HEK293 (cell line): ENCODE data around the gene SPINK4.

Experiments
- CTCF ChIA-PET: fragments of 350-600 bp; formaldehyde crosslinking; extraction: SDS; loops from one replicate; lab custom pipeline; 2021; ENCODE audit warnings: antibody characterized with exemption; lab: Yijun Ruan, JAX
- POLR2A ChIA-PET: fragments of 300-600 bp; formaldehyde crosslinking; extraction: SDS; loops from one replicate; lab custom pipeline; 2020; ENCODE audit warnings: antibody characterized with exemption, inconsistent platforms; lab: Yijun Ruan, JAX
- H3K27ac ChIP-seq: fragments of 200-500 bp; sonication (Bioruptor generic); 2 replicates; pipeline ENCODE4 v1.5.1; 2014; ENCODE audit warnings: low read depth, low read length, control low read depth, inconsistent platforms; ENCODE audit errors: extremely low read depth
- H3K36me3 ChIP-seq, 2 experiments: fragments of 200-500 bp in 1 of 2; sonication (Bioruptor generic) in 1 of 2; 1 replicate in 1 of 2; 2 replicates in 1 of 2; pipeline ENCODE4 v1.5.1; 2014 to 2017; ENCODE audit warnings: inconsistent platforms in 2 of 2, low read length in 2 of 2; ENCODE audit not compliant: control insufficient read depth in 2 of 2, insufficient read depth in 1 of 2
- H3K4me1 ChIP-seq: fragments of 200-500 bp; sonication (Bioruptor generic); 2 replicates; pipeline ENCODE4 v1.5.1; 2014; ENCODE audit warnings: mild to moderate bottlenecking, low read length, inconsistent platforms; ENCODE audit not compliant: control insufficient read depth, insufficient read depth
- H3K4me3 ChIP-seq: 2 replicates; pipeline ENCODE4 v1.5.1; 2011; ENCODE audit warnings: low read depth, mild to moderate bottlenecking, control low read depth, low read length, moderate library complexity
- H3K9me3 ChIP-seq: fragments of 200-500 bp; sonication (Bioruptor generic); 2 replicates; pipeline ENCODE4 v1.5.1; 2014; ENCODE audit warnings: low read depth, low read length, inconsistent platforms; ENCODE audit not compliant: control insufficient read depth, insufficient read depth
- ZBTB8A ChIP-seq: fragments of 450-650 bp; formaldehyde crosslinking; IDR thresholded peaks from 2 replicates; pipeline ENCODE4 v1.5.1; 2016; ENCODE audit warnings: missing biosample characterization, missing genetic modification characterization
- ZEB2 ChIP-seq: fragments of 450-650 bp; formaldehyde crosslinking; IDR thresholded peaks from 2 replicates; pipeline ENCODE4 v1.5.1; 2016; ENCODE audit warnings: missing biosample characterization, missing genetic modification characterization
- ZFP41 ChIP-seq: fragments of 450-650 bp; formaldehyde crosslinking; IDR thresholded peaks from 2 replicates; pipeline ENCODE4 v1.5.1; 2016; ENCODE audit warnings: missing biosample characterization, missing genetic modification characterization, borderline replicate concordance
- ZNF24 ChIP-seq: fragments of 450-650 bp; formaldehyde crosslinking; IDR thresholded peaks from 2 replicates; pipeline ENCODE4 v1.5.1; 2016; ENCODE audit warnings: missing biosample characterization, missing genetic modification characterization
- ZNF335 ChIP-seq: fragments of 450-650 bp; formaldehyde crosslinking; conservative IDR thresholded peaks from 2 replicates; pipeline ENCODE4 v1.5.1; 2016; ENCODE audit warnings: missing biosample characterization, missing genetic modification characterization
- ZNF426 ChIP-seq: fragments of 450-650 bp; formaldehyde crosslinking; IDR thresholded peaks from 2 replicates; pipeline ENCODE4 v1.5.1; 2017; ENCODE audit warnings: missing biosample characterization, missing genetic modification characterization, mild to moderate bottlenecking, inconsistent platforms, moderate library complexity
- ZNF473 ChIP-seq: fragments of 450-650 bp; formaldehyde crosslinking; IDR thresholded peaks from 2 replicates; pipeline ENCODE4 v1.5.1; 2017; ENCODE audit warnings: missing biosample characterization, missing genetic modification characterization
- ZNF707 ChIP-seq: fragments of 450-650 bp; formaldehyde crosslinking; IDR thresholded peaks from 2 replicates; pipeline ENCODE4 v1.5.1; 2016; ENCODE audit warnings: missing biosample characterization, missing genetic modification characterization
- ZSCAN30 ChIP-seq: fragments of 450-650 bp; IDR thresholded peaks from 2 replicates; pipeline ENCODE4 v1.5.1; 2018; ENCODE audit warnings: missing biosample characterization, mild to moderate bottlenecking, missing genetic modification characterization, moderate library complexity
- TF ChIP-seq, protein P1 (sequence below): fragments of 450-650 bp; formaldehyde crosslinking; IDR thresholded peaks from 2 replicates; pipeline ENCODE4 v1.5.1; 2017; ENCODE audit warnings: missing biosample characterization, missing genetic modification characterization
- TF ChIP-seq, protein P2 (sequence below): fragments of 450-650 bp; formaldehyde crosslinking; IDR thresholded peaks from 2 replicates; pipeline ENCODE4 v1.5.1; 2016; ENCODE audit warnings: missing biosample characterization, missing genetic modification characterization
- TF ChIP-seq, protein P3 (sequence below): fragments of 450-650 bp; formaldehyde crosslinking; conservative IDR thresholded peaks from 2 replicates; pipeline ENCODE4 v1.5.1; 2016; ENCODE audit warnings: low read depth, missing biosample characterization, missing genetic modification characterization
- TF ChIP-seq, protein P4 (sequence below): fragments of 450-650 bp; formaldehyde crosslinking; IDR thresholded peaks from 2 replicates; pipeline ENCODE4 v1.5.1; 2016; ENCODE audit warnings: missing biosample characterization, missing genetic modification characterization
- TF ChIP-seq, protein P5 (sequence below): fragments of 450-650 bp; formaldehyde crosslinking; IDR thresholded peaks from 2 replicates; pipeline ENCODE4 v1.5.1; 2016; ENCODE audit warnings: missing biosample characterization, missing genetic modification characterization
- TF ChIP-seq, protein P6 (sequence below): fragments of 450-650 bp; formaldehyde crosslinking; IDR thresholded peaks from 2 replicates; pipeline ENCODE4 v1.5.1; 2016; ENCODE audit warnings: missing biosample characterization, missing genetic modification characterization
- TF ChIP-seq, protein P7 (sequence below): fragments of 450-650 bp; formaldehyde crosslinking; IDR thresholded peaks from 2 replicates; pipeline ENCODE4 v1.5.1; 2016; ENCODE audit warnings: missing biosample characterization, missing genetic modification characterization
- TF ChIP-seq, protein P8 (sequence below): fragments of 450-650 bp; formaldehyde crosslinking; IDR thresholded peaks from 2 replicates; pipeline ENCODE4 v1.5.1; 2016; ENCODE audit warnings: missing biosample characterization, missing genetic modification characterization

The SPINK4 gene

DNA sequence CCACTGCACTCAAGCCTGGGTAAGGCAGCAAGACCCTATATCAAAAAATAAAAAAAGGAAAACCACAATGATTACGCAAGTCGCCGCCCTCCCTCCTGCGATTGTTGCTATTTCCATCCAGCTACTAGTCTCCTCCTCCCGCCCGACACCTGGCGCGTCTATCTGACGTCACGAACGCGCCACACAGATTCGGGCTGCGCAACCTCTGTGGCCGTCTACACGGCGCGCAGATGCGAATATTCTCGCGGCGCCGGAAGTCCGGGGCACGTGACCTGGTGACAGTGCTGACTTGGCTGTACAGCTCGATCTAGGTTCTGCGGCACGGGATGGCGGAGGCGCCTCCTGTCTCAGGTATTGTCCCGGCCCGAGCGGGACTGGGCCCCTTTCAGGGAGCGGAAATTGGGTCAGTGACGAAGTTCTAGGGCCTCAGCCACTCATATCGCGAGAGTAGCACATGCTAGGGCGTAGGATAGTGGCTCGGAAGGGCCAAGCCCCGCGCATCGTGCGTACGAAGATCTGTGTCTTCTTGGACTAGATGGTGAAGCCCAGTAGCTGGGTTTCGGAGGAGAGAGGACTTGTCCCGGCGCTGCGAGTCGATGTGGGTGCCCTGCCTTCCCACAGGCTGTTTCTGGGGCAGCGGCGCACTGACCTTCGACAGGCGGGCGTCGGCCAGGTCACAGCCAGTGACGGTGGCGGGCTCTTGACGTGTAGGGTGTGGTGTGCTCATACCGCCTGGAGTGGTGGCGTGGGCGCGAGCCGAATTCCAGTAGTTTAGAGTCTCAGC, 50.5 kb downstream of the SPINK4 start, which contains the start of gene NFX1 (continued):
- TF ChIP-seq, protein P1, sequence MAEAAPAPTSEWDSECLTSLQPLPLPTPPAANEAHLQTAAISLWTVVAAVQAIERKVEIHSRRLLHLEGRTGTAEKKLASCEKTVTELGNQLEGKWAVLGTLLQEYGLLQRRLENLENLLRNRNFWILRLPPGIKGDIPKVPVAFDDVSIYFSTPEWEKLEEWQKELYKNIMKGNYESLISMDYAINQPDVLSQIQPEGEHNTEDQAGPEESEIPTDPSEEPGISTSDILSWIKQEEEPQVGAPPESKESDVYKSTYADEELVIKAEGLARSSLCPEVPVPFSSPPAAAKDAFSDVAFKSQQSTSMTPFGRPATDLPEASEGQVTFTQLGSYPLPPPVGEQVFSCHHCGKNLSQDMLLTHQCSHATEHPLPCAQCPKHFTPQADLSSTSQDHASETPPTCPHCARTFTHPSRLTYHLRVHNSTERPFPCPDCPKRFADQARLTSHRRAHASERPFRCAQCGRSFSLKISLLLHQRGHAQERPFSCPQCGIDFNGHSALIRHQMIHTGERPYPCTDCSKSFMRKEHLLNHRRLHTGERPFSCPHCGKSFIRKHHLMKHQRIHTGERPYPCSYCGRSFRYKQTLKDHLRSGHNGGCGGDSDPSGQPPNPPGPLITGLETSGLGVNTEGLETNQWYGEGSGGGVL (tag by site-specific recombination), result no peak
- 0 out of 2 replicates have a peak, but pooled peaks have one; percentile 38 for TF ChIP-seq ZNF24 (tag by site-specific recombination)
- TF ChIP-seq, protein P2, sequence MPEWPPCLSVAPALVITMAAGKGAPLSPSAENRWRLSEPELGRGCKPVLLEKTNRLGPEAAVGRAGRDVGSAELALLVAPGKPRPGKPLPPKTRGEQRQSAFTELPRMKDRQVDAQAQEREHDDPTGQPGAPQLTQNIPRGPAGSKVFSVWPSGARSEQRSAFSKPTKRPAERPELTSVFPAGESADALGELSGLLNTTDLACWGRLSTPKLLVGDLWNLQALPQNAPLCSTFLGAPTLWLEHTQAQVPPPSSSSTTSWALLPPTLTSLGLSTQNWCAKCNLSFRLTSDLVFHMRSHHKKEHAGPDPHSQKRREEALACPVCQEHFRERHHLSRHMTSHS (tag by site-specific recombination), result no peak
- TF ChIP-seq ZFP41 (tag by site-specific recombination), result no peak
- TF ChIP-seq ZNF707, result no peak
- TF ChIP-seq, protein P3, sequence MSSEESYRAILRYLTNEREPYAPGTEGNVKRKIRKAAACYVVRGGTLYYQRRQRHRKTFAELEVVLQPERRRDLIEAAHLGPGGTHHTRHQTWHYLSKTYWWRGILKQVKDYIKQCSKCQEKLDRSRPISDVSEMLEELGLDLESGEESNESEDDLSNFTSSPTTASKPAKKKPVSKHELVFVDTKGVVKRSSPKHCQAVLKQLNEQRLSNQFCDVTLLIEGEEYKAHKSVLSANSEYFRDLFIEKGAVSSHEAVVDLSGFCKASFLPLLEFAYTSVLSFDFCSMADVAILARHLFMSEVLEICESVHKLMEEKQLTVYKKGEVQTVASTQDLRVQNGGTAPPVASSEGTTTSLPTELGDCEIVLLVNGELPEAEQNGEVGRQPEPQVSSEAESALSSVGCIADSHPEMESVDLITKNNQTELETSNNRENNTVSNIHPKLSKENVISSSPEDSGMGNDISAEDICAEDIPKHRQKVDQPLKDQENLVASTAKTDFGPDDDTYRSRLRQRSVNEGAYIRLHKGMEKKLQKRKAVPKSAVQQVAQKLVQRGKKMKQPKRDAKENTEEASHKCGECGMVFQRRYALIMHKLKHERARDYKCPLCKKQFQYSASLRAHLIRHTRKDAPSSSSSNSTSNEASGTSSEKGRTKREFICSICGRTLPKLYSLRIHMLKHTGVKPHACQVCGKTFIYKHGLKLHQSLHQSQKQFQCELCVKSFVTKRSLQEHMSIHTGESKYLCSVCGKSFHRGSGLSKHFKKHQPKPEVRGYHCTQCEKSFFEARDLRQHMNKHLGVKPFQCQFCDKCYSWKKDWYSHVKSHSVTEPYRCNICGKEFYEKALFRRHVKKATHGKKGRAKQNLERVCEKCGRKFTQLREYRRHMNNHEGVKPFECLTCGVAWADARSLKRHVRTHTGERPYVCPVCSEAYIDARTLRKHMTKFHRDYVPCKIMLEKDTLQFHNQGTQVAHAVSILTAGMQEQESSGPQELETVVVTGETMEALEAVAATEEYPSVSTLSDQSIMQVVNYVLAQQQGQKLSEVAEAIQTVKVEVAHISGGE (tag by site-specific recombination), result peak; percentile 76
- TF ChIP-seq ZSCAN30 (tag by site-specific recombination), result peak; percentile 69; the same call in 1 of the 2 replicates
- TF ChIP-seq ZNF335 (tag by site-specific recombination), result peak; percentile 82
- TF ChIP-seq, protein P4, sequence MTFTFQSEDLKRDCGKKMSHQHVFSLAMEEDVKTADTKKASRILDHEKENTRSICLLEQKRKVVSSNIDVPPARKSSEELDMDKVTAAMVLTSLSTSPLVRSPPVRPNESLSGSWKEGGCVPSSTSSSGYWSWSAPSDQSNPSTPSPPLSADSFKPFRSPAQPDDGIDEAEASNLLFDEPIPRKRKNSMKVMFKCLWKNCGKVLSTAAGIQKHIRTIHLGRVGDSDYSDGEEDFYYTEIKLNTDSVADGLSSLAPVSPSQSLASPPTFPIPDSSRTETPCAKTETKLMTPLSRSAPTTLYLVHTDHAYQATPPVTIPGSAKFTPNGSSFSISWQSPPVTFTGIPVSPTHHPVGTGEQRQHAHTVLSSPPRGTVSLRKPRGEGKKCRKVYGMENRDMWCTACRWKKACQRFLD (tag by site-specific recombination), result no peak
- TF ChIP-seq ZBTB8A (tag by site-specific recombination), result peak; percentile 48
- TF ChIP-seq, protein P5, sequence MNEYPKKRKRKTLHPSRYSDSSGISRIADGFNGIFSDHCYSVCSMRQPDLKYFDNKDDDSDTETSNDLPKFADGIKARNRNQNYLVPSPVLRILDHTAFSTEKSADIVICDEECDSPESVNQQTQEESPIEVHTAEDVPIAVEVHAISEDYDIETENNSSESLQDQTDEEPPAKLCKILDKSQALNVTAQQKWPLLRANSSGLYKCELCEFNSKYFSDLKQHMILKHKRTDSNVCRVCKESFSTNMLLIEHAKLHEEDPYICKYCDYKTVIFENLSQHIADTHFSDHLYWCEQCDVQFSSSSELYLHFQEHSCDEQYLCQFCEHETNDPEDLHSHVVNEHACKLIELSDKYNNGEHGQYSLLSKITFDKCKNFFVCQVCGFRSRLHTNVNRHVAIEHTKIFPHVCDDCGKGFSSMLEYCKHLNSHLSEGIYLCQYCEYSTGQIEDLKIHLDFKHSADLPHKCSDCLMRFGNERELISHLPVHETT (tag by site-specific recombination), result peak; percentile 62; the same call in 1 of the 2 replicates
- 0 out of 2 replicates have a peak, but pooled peaks have one; percentile 48 for TF ChIP-seq ZEB2
- no peak for TF ChIP-seq ZNF426 (tag by site-specific recombination)

DNA sequence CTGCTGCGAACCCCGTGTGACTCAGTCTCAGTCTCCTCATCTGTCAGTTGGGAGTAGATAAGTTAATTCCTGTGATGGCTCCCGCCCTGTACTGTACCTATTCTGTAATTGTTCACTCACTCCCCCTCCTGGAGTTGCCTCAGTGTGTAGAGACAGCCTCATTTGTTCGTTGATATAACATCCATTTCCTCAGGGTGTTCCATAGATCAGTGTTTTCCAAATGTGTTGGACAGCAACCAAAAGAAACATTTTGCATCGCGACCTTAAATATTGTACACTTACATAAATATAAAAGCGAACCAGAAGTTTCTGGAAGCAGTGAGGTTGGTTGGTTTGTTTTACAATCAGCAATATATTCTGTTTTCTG, 51.0 kb downstream of the SPINK4 start:
- H3K4me1 ChIP-seq, result no peaks in the 10 kb centered on the region
- no peaks in the 10 kb centered on the region for H3K9me3 ChIP-seq
- peak overlapping the region; percentile 87 for H3K27ac ChIP-seq
- TF ChIP-seq, protein P6, sequence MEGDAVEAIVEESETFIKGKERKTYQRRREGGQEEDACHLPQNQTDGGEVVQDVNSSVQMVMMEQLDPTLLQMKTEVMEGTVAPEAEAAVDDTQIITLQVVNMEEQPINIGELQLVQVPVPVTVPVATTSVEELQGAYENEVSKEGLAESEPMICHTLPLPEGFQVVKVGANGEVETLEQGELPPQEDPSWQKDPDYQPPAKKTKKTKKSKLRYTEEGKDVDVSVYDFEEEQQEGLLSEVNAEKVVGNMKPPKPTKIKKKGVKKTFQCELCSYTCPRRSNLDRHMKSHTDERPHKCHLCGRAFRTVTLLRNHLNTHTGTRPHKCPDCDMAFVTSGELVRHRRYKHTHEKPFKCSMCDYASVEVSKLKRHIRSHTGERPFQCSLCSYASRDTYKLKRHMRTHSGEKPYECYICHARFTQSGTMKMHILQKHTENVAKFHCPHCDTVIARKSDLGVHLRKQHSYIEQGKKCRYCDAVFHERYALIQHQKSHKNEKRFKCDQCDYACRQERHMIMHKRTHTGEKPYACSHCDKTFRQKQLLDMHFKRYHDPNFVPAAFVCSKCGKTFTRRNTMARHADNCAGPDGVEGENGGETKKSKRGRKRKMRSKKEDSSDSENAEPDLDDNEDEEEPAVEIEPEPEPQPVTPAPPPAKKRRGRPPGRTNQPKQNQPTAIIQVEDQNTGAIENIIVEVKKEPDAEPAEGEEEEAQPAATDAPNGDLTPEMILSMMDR (tag by site-specific recombination), result 0 out of 2 replicates have a peak, but pooled peaks have one; percentile 8
- TF ChIP-seq ZNF473 (tag by site-specific recombination) (no peak), ZSCAN30 (tag by site-specific recombination) (peak; percentile 60; the same call in 1 of the 2 replicates)
- TF ChIP-seq, protein P7, sequence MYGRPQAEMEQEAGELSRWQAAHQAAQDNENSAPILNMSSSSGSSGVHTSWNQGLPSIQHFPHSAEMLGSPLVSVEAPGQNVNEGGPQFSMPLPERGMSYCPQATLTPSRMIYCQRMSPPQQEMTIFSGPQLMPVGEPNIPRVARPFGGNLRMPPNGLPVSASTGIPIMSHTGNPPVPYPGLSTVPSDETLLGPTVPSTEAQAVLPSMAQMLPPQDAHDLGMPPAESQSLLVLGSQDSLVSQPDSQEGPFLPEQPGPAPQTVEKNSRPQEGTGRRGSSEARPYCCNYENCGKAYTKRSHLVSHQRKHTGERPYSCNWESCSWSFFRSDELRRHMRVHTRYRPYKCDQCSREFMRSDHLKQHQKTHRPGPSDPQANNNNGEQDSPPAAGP, result peak; percentile 8; the same call in 1 of the 2 replicates
- TF ChIP-seq, protein P8, sequence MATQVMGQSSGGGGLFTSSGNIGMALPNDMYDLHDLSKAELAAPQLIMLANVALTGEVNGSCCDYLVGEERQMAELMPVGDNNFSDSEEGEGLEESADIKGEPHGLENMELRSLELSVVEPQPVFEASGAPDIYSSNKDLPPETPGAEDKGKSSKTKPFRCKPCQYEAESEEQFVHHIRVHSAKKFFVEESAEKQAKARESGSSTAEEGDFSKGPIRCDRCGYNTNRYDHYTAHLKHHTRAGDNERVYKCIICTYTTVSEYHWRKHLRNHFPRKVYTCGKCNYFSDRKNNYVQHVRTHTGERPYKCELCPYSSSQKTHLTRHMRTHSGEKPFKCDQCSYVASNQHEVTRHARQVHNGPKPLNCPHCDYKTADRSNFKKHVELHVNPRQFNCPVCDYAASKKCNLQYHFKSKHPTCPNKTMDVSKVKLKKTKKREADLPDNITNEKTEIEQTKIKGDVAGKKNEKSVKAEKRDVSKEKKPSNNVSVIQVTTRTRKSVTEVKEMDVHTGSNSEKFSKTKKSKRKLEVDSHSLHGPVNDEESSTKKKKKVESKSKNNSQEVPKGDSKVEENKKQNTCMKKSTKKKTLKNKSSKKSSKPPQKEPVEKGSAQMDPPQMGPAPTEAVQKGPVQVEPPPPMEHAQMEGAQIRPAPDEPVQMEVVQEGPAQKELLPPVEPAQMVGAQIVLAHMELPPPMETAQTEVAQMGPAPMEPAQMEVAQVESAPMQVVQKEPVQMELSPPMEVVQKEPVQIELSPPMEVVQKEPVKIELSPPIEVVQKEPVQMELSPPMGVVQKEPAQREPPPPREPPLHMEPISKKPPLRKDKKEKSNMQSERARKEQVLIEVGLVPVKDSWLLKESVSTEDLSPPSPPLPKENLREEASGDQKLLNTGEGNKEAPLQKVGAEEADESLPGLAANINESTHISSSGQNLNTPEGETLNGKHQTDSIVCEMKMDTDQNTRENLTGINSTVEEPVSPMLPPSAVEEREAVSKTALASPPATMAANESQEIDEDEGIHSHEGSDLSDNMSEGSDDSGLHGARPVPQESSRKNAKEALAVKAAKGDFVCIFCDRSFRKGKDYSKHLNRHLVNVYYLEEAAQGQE, result peak; percentile 63
- TF ChIP-seq, all 188 proteins: peak for 4
- ChIA-PET POLR2A (interaction anchor here (1.2 to 2.1 kb wide), 7 partner anchors 17 to 274 kb away, joined by 3 to 15 read pairs (median 7); partner anchors contain the start of genes ANKRD18B, BAG1, CHMP5 and DNAJA1), CTCF (interaction anchor here (1.3 to 1.4 kb wide), 4 partner anchors 19 to 175 kb away, joined by 3 to 6 read pairs (median 4); no protein-coding TSS in a partner anchor)
- Histone ChIP-seq H3K36me3 (peaks cover 0 to 44% of the 10 kb centered on the region in 2 experiments; a peak in 2 of 3 replicates), H3K4me3 (peak overlapping the region; percentile 84)
